MM.1S (cell line): Measurements from ENCODE around the gene GBX1.

ENCODE experiments used
- DNase-seq: peaks from one replicate; pipeline ENCODE4 v3.0.0-alpha.2; 2015
- H2AFZ ChIP-seq: fragments of 300-600 bp; sonication (generic); 2 replicates; pipeline ENCODE4 v1.6.0; 2016; ENCODE audit warnings: antibody characterized with exemption, low read length
- H3F3A ChIP-seq: fragments of 300-600 bp; sonication (generic); 2 replicates; pipeline ENCODE4 v1.6.1; 2016; ENCODE audit warnings: mild to moderate bottlenecking, antibody characterized with exemption, low read length, moderate library complexity, mixed read lengths; ENCODE audit not compliant: insufficient read depth
- H3K27ac ChIP-seq: fragments of 300-600 bp; sonication (generic); 2 replicates; pipeline ENCODE4 v1.5.1; 2016; ENCODE audit warnings: mild to moderate bottlenecking, low read length
- H3K27me3 ChIP-seq: fragments of 300-600 bp; sonication (generic); replicated peaks from 2 replicates; pipeline ENCODE4 v1.6.0; 2016; ENCODE audit warnings: low read length; ENCODE audit not compliant: insufficient read depth
- H3K36me3 ChIP-seq: fragments of 300-600 bp; sonication (generic); replicated peaks from 2 replicates; pipeline ENCODE4 v1.6.1; 2016; ENCODE audit warnings: mild to moderate bottlenecking, low read length, mixed read lengths; ENCODE audit not compliant: insufficient read depth
- H3K4me1 ChIP-seq: fragments of 300-600 bp; sonication (generic); 2 replicates; pipeline ENCODE4 v1.6.1; 2016; ENCODE audit warnings: low read length, mixed read lengths
- H3K4me2 ChIP-seq: fragments of 300-600 bp; sonication (generic); 2 replicates; pipeline ENCODE4 v1.6.0; 2016; ENCODE audit warnings: low read depth, low read length
- H3K4me3 ChIP-seq: fragments of 300-600 bp; sonication (generic); 2 replicates; pipeline ENCODE4 v1.5.1; 2016; ENCODE audit warnings: low read length, mixed read lengths
- H3K79me2 ChIP-seq: fragments of 300-600 bp; sonication (generic); 2 replicates; pipeline ENCODE4 v1.6.1; 2016; ENCODE audit warnings: mixed run types, low read length, mixed read lengths
- H3K9ac ChIP-seq: fragments of 300-600 bp; sonication (generic); 2 replicates; pipeline ENCODE4 v1.6.1; 2016; ENCODE audit warnings: low read length, mixed read lengths
- H3K9me2 ChIP-seq: fragments of 300-600 bp; sonication (generic); replicated peaks from 2 replicates; pipeline ENCODE4 v1.6.1; 2016; ENCODE audit warnings: mild to moderate bottlenecking, low read length, mixed read lengths; ENCODE audit not compliant: insufficient read depth
- H3K9me3 ChIP-seq: fragments of 300-600 bp; sonication (generic); replicated peaks from 2 replicates; pipeline ENCODE4 v1.6.1; 2016; ENCODE audit warnings: mild to moderate bottlenecking, low read length, mixed read lengths; ENCODE audit not compliant: insufficient read depth
- H4K20me1 ChIP-seq: fragments of 300-600 bp; sonication (generic); 2 replicates; pipeline ENCODE4 v1.6.1; 2016; ENCODE audit warnings: mild to moderate bottlenecking, low read length, moderate library complexity, mixed read lengths; ENCODE audit not compliant: insufficient read depth
- CTCF ChIP-seq: fragments of 300-600 bp; sonication (generic); IDR thresholded peaks from 2 replicates; pipeline ENCODE4 v1.5.1; 2016; ENCODE audit warnings: antibody characterized with exemption, low read length, mixed read lengths
- EZH2 ChIP-seq: fragments of 300-600 bp; sonication (generic); optimal IDR thresholded peaks from 2 replicates; pipeline ENCODE3; 2017; ENCODE audit warnings: low read depth, mild to moderate bottlenecking, antibody characterized with exemption, low read length, mixed read lengths
- EZH2phosphoT487 ChIP-seq: fragments of 300-600 bp; sonication (generic); IDR thresholded peaks from 2 replicates; pipeline ENCODE4 v1.6.1; 2018; ENCODE audit warnings: antibody characterized with exemption, low read length

GBX1 gene

GRCh38 chr7:151113344-151114150, 53.9 kb downstream of the GBX1 start:
- no peak for DNase-seq
- Histone ChIP-seq H3K9me3 (no peaks in the 10 kb centered on the region), H3K36me3 (no peaks in the 10 kb centered on the region), H3K4me1 (no peaks in the 10 kb centered on the region), H2AFZ (no peak overlapping the region), H3F3A (no peaks in the 10 kb centered on the region), H3K4me2 (no peak overlapping the region), H3K27ac (no peak overlapping the region), H3K9ac (no peak overlapping the region), H3K9me2 (no peaks in the 10 kb centered on the region), H4K20me1 (peaks cover 4% of the 10 kb centered on the region; the same call in 1 of the 2 replicates), H3K27me3 (no peaks in the 10 kb centered on the region), H3K4me3 (no peak overlapping the region), H3K79me2 (peaks cover 35% of the 10 kb centered on the region)
- TF ChIP-seq EZH2phosphoT487, result no peak
- no peak for TF ChIP-seq EZH2
- TF ChIP-seq CTCF, result no peak

GRCh38 chr7:151110941-151111645, 56.4 kb downstream of the GBX1 start:
- Histone ChIP-seq H3K9ac (no peak overlapping the region), H3K4me1 (no peaks in the 10 kb centered on the region), H3K27me3 (no peaks in the 10 kb centered on the region), H3K27ac (no peak overlapping the region), H3K79me2 (peaks cover 33% of the 10 kb centered on the region), H3K36me3 (no peaks in the 10 kb centered on the region), H2AFZ (no peak overlapping the region), H3F3A (no peaks in the 10 kb centered on the region), H3K9me3 (no peaks in the 10 kb centered on the region), H4K20me1 (peaks cover 4% of the 10 kb centered on the region; the same call in 1 of the 2 replicates), H3K9me2 (no peaks in the 10 kb centered on the region), H3K4me3 (no peak overlapping the region), H3K4me2 (no peak overlapping the region)
- TF ChIP-seq EZH2 (no peak), CTCF (peak; percentile 95), EZH2phosphoT487 (no peak)
- peak; percentile 82 for DNase-seq

GRCh38 chr7:151110236-151110940, 57.1 kb downstream of the GBX1 start:
- DNase-seq, result no peak
- H3F3A ChIP-seq, result no peaks in the 10 kb centered on the region
- no peak for TF ChIP-seq CTCF
- no peak for TF ChIP-seq EZH2phosphoT487
- no peak for TF ChIP-seq EZH2
- H3K9me2 ChIP-seq, result no peaks in the 10 kb centered on the region
- no peak overlapping the region for H2AFZ ChIP-seq
- no peak overlapping the region for H3K27ac ChIP-seq
- H3K9me3 ChIP-seq, result no peaks in the 10 kb centered on the region
- H3K9ac ChIP-seq, result no peak overlapping the region
- H3K79me2 ChIP-seq, result peaks cover 30% of the 10 kb centered on the region
- no peaks in the 10 kb centered on the region for H3K27me3 ChIP-seq
- no peaks in the 10 kb centered on the region for H3K4me1 ChIP-seq
- no peak overlapping the region for H3K4me2 ChIP-seq
- H4K20me1 ChIP-seq, result peaks cover 4% of the 10 kb centered on the region; the same call in 1 of the 2 replicates
- H3K36me3 ChIP-seq, result no peaks in the 10 kb centered on the region
- H3K4me3 ChIP-seq, result no peak overlapping the region
